GM12865 (cell line): ENCODE data around the gene EXOC1.

Source experiments
- DNase-seq: peaks from one replicate; pipeline ENCODE4 v3.0.0; 2010; ENCODE audit warnings: low read depth
- H3K4me3 ChIP-seq: 2 replicates; pipeline ENCODE4 v1.5.1; 2011; ENCODE audit warnings: mild to moderate bottlenecking, low read depth, low read length, control low read depth
- TF ChIP-seq, protein P1 (sequence below): IDR thresholded peaks from 2 replicates; pipeline ENCODE4 v1.5.1; 2011; ENCODE audit warnings: low read length, control low read depth, low read depth, inconsistent platforms; ENCODE audit not compliant: insufficient read depth; ENCODE audit errors: missing control alignments

EXOC1 gene

DNA sequence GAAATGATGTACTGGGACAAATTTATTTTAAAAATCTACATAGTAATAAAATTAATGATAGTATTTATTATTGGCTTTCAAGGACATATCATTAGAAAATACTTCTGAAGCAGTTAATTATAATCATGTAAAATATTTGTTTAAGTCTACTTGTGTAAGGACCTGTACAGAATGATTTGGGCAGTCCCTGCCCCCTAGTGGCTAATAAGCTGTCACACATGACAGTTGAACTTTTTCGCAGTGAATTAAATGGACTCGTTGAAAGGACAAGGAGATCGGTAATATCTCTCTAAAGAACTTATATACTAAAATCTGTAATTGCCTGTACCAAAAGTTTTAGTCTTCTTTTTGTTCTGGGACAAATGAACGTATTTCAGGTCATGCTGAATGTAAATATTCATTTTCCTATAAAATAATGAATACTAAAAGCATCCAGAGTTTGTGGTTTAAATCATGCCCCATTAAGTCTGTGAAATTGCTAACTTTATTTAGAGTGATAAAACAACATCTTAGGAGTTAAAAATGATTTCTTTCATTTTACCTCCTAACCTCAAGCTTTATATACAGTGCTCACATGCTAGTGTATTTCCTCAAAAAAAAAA is 13.6 kb downstream of the EXOC1 start:
- H3K4me3 ChIP-seq, result no peak overlapping the region
- TF ChIP-seq, protein P1, sequence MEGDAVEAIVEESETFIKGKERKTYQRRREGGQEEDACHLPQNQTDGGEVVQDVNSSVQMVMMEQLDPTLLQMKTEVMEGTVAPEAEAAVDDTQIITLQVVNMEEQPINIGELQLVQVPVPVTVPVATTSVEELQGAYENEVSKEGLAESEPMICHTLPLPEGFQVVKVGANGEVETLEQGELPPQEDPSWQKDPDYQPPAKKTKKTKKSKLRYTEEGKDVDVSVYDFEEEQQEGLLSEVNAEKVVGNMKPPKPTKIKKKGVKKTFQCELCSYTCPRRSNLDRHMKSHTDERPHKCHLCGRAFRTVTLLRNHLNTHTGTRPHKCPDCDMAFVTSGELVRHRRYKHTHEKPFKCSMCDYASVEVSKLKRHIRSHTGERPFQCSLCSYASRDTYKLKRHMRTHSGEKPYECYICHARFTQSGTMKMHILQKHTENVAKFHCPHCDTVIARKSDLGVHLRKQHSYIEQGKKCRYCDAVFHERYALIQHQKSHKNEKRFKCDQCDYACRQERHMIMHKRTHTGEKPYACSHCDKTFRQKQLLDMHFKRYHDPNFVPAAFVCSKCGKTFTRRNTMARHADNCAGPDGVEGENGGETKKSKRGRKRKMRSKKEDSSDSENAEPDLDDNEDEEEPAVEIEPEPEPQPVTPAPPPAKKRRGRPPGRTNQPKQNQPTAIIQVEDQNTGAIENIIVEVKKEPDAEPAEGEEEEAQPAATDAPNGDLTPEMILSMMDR, result peak; percentile 79
- DNase-seq, result peak; percentile 73

DNA sequence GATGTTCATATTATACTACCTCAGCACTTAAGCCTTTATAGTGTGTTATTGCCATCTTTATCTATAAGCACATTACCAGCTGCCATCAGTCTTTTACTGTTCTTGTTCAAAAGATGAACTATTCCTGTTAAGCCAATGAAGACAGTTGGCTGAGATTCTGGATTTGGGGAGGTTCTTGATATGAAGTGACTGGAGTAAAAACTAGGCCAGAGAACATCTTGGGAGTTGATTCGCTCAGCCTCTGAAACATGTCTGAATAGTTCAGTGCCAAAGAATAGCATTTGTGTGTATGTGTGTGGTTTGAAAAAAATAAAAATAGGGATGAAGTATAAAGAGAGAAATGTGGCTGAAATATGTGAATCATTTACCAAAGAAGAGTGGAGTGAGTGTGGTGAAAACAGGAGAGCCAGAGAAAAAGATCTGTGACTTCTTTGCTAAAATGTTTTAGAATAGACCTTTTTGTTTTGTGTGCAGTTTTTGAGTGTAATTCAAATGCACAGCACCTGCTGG is 15.2 kb downstream of the EXOC1 start:
- TF ChIP-seq, protein P1, result no peak
- no peak overlapping the region for H3K4me3 ChIP-seq
- no peak for DNase-seq

DNA sequence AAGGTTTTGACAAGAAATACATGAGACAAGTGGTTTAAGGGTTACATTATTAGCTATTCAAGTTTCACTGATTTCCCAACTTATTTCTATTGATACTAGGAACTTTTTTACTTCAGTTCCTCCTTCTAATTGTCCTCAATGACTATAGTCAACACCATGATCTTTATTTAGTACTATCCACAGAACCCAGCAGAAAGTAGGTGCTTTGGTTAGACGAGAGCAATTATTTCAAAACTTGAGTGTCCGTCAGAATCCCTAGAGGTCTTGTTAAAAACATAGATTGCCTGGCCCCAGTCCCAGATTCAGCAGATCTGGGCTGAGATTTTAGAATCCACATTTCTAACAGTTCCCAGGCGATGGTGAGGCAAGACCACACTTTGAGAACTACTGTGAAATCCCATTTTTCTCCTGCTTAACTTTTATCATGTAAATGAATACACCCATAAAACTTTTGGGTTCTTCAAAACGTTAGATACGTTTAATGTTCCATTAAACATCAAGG is 17.9 kb downstream of the EXOC1 start:
- no peak overlapping the region for H3K4me3 ChIP-seq
- DNase-seq, result no peak
- TF ChIP-seq, protein P1, result no peak

DNA sequence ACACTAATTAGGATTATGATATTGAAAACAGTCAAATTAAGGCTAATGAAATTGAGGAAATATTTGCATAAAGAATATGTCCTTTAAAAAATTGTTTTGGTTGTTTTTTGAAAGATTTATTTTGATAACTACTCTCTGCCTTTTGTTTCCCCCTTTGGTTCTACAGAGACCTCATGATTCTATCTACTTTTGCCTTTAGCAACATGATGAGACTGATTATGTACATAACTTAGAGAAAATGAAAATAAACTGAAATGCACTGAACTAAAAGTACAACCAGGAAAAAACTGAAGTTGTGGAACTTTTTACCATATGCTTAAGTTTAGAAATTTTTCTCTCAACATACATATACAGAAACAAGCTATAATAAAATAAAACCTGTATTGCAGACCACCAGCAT is 21.4 kb downstream of the EXOC1 start:
- TF ChIP-seq, protein P1, result no peak
- no peak overlapping the region for H3K4me3 ChIP-seq
- DNase-seq, result no peak

DNA sequence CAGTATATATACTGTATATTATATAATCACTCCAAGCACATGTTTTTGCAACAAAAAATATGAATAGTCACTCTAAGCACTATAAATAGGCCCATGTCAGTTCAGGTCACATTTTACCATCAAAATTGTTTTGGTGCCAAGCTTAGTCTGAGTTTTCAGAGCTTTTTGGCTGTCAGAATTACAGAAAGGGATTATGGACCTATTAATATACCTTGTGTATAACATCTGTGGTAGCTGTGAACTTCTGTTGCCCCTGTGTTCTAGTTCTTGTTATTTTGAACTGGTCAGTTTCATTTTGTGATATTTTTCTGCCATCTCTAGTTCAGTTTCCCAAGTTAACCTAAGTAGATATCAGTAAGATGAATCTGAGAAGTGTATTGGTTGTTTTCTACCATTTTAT is 22.9 kb downstream of the EXOC1 start:
- DNase-seq, result no peak
- TF ChIP-seq, protein P1, result no peak
- no peak overlapping the region for H3K4me3 ChIP-seq

DNA sequence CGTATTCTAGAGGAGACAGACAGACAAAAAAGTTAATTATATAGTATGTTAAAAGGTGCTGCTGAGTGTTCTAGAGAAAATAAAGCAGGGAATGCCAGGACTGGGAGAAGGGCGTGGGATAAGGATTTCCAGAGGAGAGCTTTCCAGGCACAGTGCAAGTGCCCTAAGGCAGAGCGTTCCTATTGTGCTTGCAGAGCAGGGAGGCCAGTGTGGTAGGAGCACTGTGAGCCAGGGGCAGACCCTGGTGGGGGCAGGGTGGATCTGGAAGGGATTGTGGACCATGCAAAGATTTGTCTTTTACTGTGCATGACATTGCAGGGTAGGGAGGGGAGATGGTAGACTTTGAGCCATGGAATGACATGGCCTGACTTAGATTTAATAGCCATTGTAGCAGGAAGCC is 25.8 kb downstream of the EXOC1 start:
- no peak overlapping the region for H3K4me3 ChIP-seq
- TF ChIP-seq, protein P1, result no peak
- DNase-seq, result no peak
